ENCODE results near the gene PIBF1.

PIBF1 gene

DNA sequence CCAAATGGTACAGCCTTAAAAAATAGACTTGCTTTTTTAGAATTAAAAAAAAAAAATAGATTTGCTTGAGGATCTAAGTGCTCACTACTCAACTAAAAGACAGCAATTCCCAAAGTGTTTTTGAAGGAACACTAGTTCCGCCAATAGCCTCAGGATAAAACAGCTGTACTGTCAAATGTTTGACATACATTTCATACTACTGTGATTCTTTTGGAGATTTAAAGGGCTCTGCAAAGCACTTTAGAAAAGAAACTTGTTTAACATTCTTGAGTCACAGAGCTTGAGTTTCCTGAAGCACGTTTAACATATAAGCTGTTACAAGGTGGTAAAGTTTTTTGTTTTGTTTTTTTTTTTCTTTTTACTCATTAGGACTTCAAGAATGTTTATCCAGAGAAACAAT, 253.7 kb downstream of the PIBF1 start:
- Histone ChIP-seq H3K27ac (no peak overlapping the region), H3K79me2 (ENCODE audit: insufficient read depth, low read depth) (no peaks in the 10 kb centered on the region), H3K27me3 (ENCODE audit: insufficient read depth, low read depth) (no peaks in the 10 kb centered on the region), H2AFZ (ENCODE audit: low read depth) (no peak overlapping the region), H4K20me1 (ENCODE audit: insufficient read depth) (no peaks in the 10 kb centered on the region), H3K4me3 (IDR thresholded peaks at IDR 0.05; ENCODE audit: insufficient read depth, low read depth, low read length) (no peak overlapping the region), H3K4me1 (ENCODE audit: low read depth, poor library complexity, severe bottlenecking) (no peaks in the 10 kb centered on the region), H3K36me3 (ENCODE audit: insufficient read depth) (no peaks in the 10 kb centered on the region), H3K4me2 (no peak overlapping the region), H3K9ac (no peak overlapping the region)
- no peak for TF ChIP-seq CTCF (conservative IDR thresholded peaks at IDR 0.05; ENCODE audit: low read depth, low read length)

DNA sequence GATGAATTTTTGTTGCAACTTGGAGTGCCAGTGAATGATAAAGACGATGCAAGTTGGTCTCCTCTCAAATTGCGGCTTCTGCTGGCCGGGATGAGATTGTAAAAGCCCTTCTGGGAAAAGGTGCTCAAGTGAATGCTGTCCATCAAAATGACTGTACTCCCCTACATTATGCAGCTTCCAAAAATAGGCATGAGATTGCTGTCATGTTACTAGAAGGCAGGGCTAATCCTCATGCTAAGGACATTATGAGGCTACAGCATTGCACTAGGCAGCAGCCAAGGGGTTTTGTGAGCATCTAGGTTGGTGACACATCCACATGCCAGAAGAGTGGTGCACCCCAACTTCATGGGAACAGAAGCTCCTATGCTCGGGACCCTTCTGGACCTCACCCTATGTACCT, 254.6 kb downstream of the PIBF1 start:
- Histone ChIP-seq H4K20me1 (ENCODE audit: insufficient read depth) (no peaks in the 10 kb centered on the region), H3K4me2 (no peak overlapping the region), H3K4me1 (ENCODE audit: low read depth, poor library complexity, severe bottlenecking) (no peaks in the 10 kb centered on the region), H2AFZ (ENCODE audit: low read depth) (no peak overlapping the region), H3K27me3 (ENCODE audit: insufficient read depth, low read depth) (no peaks in the 10 kb centered on the region), H3K4me3 (IDR thresholded peaks at IDR 0.05; ENCODE audit: insufficient read depth, low read depth, low read length) (no peak overlapping the region), H3K36me3 (ENCODE audit: insufficient read depth) (no peaks in the 10 kb centered on the region), H3K27ac (no peak overlapping the region), H3K79me2 (ENCODE audit: insufficient read depth, low read depth) (no peaks in the 10 kb centered on the region), H3K9ac (no peak overlapping the region)
- TF ChIP-seq CTCF (conservative IDR thresholded peaks at IDR 0.05; ENCODE audit: low read depth, low read length): no peak

DNA sequence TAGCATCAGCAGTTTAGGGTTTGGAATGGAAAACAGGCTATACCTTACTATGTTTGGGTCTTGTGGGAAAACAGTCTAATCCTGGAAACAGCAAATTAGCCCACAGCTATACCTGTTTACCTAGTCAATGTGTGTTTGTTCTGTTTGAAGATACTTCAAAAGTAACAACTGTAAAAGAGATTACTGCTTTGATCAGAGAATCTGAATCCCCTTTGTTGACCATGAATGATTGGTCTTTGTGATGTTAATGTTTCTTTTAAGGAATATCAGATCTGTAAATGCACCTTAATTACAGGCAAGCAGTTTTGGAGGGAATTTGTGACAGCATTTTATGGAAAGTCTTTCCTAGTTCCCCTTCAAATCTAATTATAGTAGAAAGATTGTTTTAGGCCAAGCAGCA, 256.1 kb downstream of the PIBF1 start:
- no peak overlapping the region for H3K4me3 ChIP-seq (IDR thresholded peaks at IDR 0.05; ENCODE audit: insufficient read depth, low read depth, low read length)
- no peak for TF ChIP-seq CTCF (conservative IDR thresholded peaks at IDR 0.05; ENCODE audit: low read depth, low read length)
- H3K27ac ChIP-seq: no peak overlapping the region

GRCh38 chr13:73039201-73040108, 257.5 kb downstream of the PIBF1 start:
- Histone ChIP-seq H3K36me3 (ENCODE audit: insufficient read depth) (no peaks in the 10 kb centered on the region), H3K4me2 (no peak overlapping the region), H3K4me3 (IDR thresholded peaks at IDR 0.05; ENCODE audit: insufficient read depth, low read depth, low read length) (no peak overlapping the region), H3K4me1 (ENCODE audit: low read depth, poor library complexity, severe bottlenecking) (no peaks in the 10 kb centered on the region), H3K9ac (no peak overlapping the region), H2AFZ (ENCODE audit: low read depth) (no peak overlapping the region), H3K27ac (no peak overlapping the region), H3K79me2 (ENCODE audit: insufficient read depth, low read depth) (no peaks in the 10 kb centered on the region), H3K27me3 (ENCODE audit: insufficient read depth, low read depth) (no peaks in the 10 kb centered on the region), H4K20me1 (ENCODE audit: insufficient read depth) (no peaks in the 10 kb centered on the region)
- no peak for TF ChIP-seq CTCF (conservative IDR thresholded peaks at IDR 0.05; ENCODE audit: low read depth, low read length)

More for the DNA sequence above, 256.1 kb downstream of the PIBF1 start:
- Histone ChIP-seq H3K4me1 (ENCODE audit: low read depth, poor library complexity, severe bottlenecking) (no peaks in the 10 kb centered on the region), H3K27me3 (ENCODE audit: insufficient read depth, low read depth) (no peaks in the 10 kb centered on the region), H4K20me1 (ENCODE audit: insufficient read depth) (no peaks in the 10 kb centered on the region), H3K4me2 (no peak overlapping the region), H3K79me2 (ENCODE audit: insufficient read depth, low read depth) (no peaks in the 10 kb centered on the region), H3K36me3 (ENCODE audit: insufficient read depth) (no peaks in the 10 kb centered on the region), H3K9ac (no peak overlapping the region), H2AFZ (ENCODE audit: low read depth) (no peak overlapping the region)

Measured in KMS-11 (cell line).